ENCODE results near the gene DNMT3B.

DNA sequence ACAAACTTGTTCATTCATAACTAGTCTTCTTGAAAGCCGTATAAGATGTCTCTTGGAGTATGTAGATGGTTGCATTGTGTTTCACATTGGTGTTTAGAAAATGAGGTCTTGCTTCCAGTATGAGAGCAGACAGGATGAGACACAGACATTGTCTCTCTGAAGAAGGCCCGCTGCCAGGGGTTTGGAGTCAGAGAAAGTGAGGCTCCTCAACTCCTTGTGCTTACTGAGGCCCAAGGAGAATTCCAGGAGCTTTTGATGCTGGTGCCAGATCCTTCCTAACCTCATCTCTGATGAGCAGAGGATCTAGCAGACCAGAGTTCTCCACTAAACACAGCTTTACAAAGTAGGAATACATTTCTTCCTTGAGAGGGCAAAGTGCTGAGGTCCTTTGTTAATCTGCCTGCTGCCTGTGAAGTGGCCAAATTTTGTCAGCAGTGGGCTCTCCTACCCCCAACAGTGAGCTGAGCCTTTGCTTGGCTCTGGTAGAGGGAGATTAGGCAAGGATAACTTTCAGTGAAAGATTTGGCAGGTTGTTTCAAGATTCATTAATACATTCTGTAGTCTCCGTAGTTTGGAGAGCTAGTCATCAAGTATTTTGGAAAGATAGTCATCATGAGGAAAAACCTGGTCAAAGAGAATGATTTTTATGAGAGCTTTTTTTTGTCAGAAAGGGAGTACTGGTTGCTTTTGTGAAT, 67.3 kb downstream of the DNMT3B start:
- TF ChIP-seq, protein P1, sequence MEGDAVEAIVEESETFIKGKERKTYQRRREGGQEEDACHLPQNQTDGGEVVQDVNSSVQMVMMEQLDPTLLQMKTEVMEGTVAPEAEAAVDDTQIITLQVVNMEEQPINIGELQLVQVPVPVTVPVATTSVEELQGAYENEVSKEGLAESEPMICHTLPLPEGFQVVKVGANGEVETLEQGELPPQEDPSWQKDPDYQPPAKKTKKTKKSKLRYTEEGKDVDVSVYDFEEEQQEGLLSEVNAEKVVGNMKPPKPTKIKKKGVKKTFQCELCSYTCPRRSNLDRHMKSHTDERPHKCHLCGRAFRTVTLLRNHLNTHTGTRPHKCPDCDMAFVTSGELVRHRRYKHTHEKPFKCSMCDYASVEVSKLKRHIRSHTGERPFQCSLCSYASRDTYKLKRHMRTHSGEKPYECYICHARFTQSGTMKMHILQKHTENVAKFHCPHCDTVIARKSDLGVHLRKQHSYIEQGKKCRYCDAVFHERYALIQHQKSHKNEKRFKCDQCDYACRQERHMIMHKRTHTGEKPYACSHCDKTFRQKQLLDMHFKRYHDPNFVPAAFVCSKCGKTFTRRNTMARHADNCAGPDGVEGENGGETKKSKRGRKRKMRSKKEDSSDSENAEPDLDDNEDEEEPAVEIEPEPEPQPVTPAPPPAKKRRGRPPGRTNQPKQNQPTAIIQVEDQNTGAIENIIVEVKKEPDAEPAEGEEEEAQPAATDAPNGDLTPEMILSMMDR (conservative IDR thresholded peaks at IDR 0.05 in 1 of 2, IDR thresholded peaks at IDR 0.05 in 1 of 2; ENCODE audit: extremely low read depth in 1 of 2, insufficient read depth in 1 of 2, low read depth in 1 of 2, low read length in 2 of 2), result no peak
- no peak for TF ChIP-seq EZH2 (IDR thresholded peaks at IDR 0.05; ENCODE audit: borderline replicate concordance, low read length)
